Nephron progenitor cell (in vitro differentiated cells): Measurements from ENCODE around the gene CBLL1.

Experiments
- DNase-seq: peaks from one replicate; pipeline ENCODE4 v3.0.0; 2021
- H3K27ac Mint-ChIP-seq: 2 replicates; pipeline ENCODE4 v1.8.0; 2021; ENCODE audit warnings: mild to moderate bottlenecking, moderate library complexity, mixed read lengths
- H3K27me3 Mint-ChIP-seq: 2 replicates; pipeline ENCODE4 v1.8.0; 2021; ENCODE audit warnings: mild to moderate bottlenecking, low read depth, mixed read lengths; ENCODE audit not compliant: poor library complexity
- H3K36me3 Mint-ChIP-seq: 2 replicates; pipeline ENCODE4 v1.8.0; 2021; ENCODE audit warnings: low read depth, mixed read lengths
- H3K4me1 Mint-ChIP-seq: 2 replicates; pipeline ENCODE4 v1.8.0; 2021; ENCODE audit warnings: mixed read lengths
- H3K4me3 Mint-ChIP-seq: 2 replicates; pipeline ENCODE4 v1.8.0; 2021; ENCODE audit warnings: mild to moderate bottlenecking, moderate library complexity, mixed read lengths
- H3K9me3 Mint-ChIP-seq: 2 replicates; pipeline ENCODE4 v1.8.0; 2021; ENCODE audit warnings: mild to moderate bottlenecking, moderate library complexity, mixed read lengths
- TF ChIP-seq, protein P1 (sequence below): fragments of 200-600 bp; sonication (generic); IDR thresholded peaks from 2 replicates; pipeline ENCODE4 v1.5.0; 2021; ENCODE audit warnings: antibody characterized with exemption

Gene CBLL1

GRCh38 chr7:107726356-107727130 lies 17.4 kb upstream of the CBLL1 start:
- H3K9me3 Mint-ChIP-seq: no peaks in the 10 kb centered on the region
- H3K27me3 Mint-ChIP-seq: peaks cover 32% of the 10 kb centered on the region

GRCh38 chr7:107728276-107728675 lies 15.7 kb upstream of the CBLL1 start:
- Mint-ChIP-seq H3K36me3 (no peaks in the 10 kb centered on the region), H3K27ac (no peak overlapping the region), H3K27me3 (peaks cover 32% of the 10 kb centered on the region), H3K4me3 (no peak overlapping the region), H3K4me1 (no peaks in the 10 kb centered on the region), H3K9me3 (peaks cover 10% of the 10 kb centered on the region)
- DNase-seq: no peak
- TF ChIP-seq, protein P1, sequence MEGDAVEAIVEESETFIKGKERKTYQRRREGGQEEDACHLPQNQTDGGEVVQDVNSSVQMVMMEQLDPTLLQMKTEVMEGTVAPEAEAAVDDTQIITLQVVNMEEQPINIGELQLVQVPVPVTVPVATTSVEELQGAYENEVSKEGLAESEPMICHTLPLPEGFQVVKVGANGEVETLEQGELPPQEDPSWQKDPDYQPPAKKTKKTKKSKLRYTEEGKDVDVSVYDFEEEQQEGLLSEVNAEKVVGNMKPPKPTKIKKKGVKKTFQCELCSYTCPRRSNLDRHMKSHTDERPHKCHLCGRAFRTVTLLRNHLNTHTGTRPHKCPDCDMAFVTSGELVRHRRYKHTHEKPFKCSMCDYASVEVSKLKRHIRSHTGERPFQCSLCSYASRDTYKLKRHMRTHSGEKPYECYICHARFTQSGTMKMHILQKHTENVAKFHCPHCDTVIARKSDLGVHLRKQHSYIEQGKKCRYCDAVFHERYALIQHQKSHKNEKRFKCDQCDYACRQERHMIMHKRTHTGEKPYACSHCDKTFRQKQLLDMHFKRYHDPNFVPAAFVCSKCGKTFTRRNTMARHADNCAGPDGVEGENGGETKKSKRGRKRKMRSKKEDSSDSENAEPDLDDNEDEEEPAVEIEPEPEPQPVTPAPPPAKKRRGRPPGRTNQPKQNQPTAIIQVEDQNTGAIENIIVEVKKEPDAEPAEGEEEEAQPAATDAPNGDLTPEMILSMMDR: no peak

More at GRCh38 chr7:107726356-107727130, 17.4 kb upstream of the CBLL1 start:
- Mint-ChIP-seq H3K36me3 (no peaks in the 10 kb centered on the region), H3K27ac (no peak overlapping the region), H3K4me3 (no peak overlapping the region), H3K4me1 (no peaks in the 10 kb centered on the region)
- TF ChIP-seq, protein P1: no peak
- DNase-seq: no peak

GRCh38 chr7:107742678-107743566 lies 1.0 kb upstream of the CBLL1 start:
- H3K4me1 Mint-ChIP-seq: peaks cover 26% of the 10 kb centered on the region
- no peaks in the 10 kb centered on the region for H3K36me3 Mint-ChIP-seq
- H3K27me3 Mint-ChIP-seq: peaks cover 24% of the 10 kb centered on the region
- no peaks in the 10 kb centered on the region for H3K9me3 Mint-ChIP-seq
- peak; percentile 59 for DNase-seq
- H3K27ac Mint-ChIP-seq: peak overlapping the region; percentile 99
- peak overlapping the region; percentile 96 for H3K4me3 Mint-ChIP-seq
- TF ChIP-seq, protein P1: no peak

- no peak for DNase-seq
- Mint-ChIP-seq H3K27me3 (peaks cover 18% of the 10 kb centered on the region), H3K4me1 (peaks cover 26% of the 10 kb centered on the region), H3K36me3 (peaks cover 10% of the 10 kb centered on the region), H3K9me3 (no peaks in the 10 kb centered on the region), H3K27ac (peak overlapping the region; percentile 100), H3K4me3 (peak overlapping the region; percentile 96)
- TF ChIP-seq, protein P1: no peak
These were observed 406 bp downstream of the CBLL1 start for GRCh38 chr7:107744345-107744750.

DNA sequence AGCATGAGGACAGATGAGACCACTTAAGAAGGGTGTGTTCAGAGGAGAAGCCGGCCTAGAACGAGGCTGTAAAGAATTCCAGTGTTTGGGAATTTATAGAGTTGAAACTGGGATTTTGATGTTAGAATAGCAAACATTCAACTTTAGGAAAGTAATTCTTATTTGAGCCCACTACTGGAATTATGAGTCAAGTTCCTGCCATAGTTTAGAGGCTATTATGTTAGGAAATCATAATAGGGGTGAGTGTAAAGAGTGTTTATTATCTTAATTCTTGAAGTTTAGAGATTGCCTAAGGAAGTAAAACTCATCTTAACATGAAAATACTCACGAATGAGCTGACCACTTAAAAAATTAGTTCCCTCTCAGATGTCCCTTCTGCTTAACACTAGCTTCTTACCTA lies 2.1 kb downstream of the CBLL1 start:
- H3K9me3 Mint-ChIP-seq: no peaks in the 10 kb centered on the region
- H3K4me1 Mint-ChIP-seq: peaks cover 26% of the 10 kb centered on the region
- H3K4me3 Mint-ChIP-seq: peak overlapping the region; percentile 96
- TF ChIP-seq, protein P1: no peak
- H3K36me3 Mint-ChIP-seq: peaks cover 25% of the 10 kb centered on the region
- no peak for DNase-seq
- no peak overlapping the region for H3K27ac Mint-ChIP-seq
- H3K27me3 Mint-ChIP-seq: peaks cover 5% of the 10 kb centered on the region
